SIG-M5 treated with dmso at 0.1 percent for 504 hours (cell line): Measurements from ENCODE around the gene MTFMT.

ENCODE experiments used
- DNase-seq: peaks from one replicate; lab custom pipeline; 2025; ENCODE audit not compliant: unreplicated experiment; lab: John Stamatoyannopoulos, UW

Gene MTFMT

GRCh38 chr15:64989416-64990167, 39.8 kb downstream of the MTFMT start, which contains the start of gene SPG21:
Gene SPG21 (minus strand): TSS chr15:64989914. CDS start chr15:64983569, 6,345 bp downstream.
- DNase-seq = peak; percentile 92

- DNase-seq = no peak
Observed at GRCh38 chr15:64987136-64987535, 42.3 kb downstream of the MTFMT start.

GRCh38 chr15:64985366-64986033, 43.9 kb downstream of the MTFMT start:
- peak; percentile 77 for DNase-seq

- no peak for DNase-seq
Observed at GRCh38 chr15:64982472-64982871, 47.0 kb downstream of the MTFMT start.

GRCh38 chr15:64981812-64982431, 47.5 kb downstream of the MTFMT start:
- DNase-seq = no peak

GRCh38 chr15:64979252-64979710, 50.2 kb downstream of the MTFMT start:
- no peak for DNase-seq

GRCh38 chr15:64975390-64975789, 54.0 kb downstream of the MTFMT start:
- DNase-seq = no peak

GRCh38 chr15:64970698-64971097, 58.7 kb downstream of the MTFMT start:
- no peak for DNase-seq

GRCh38 chr15:64969401-64969800, 60.0 kb downstream of the MTFMT start:
- no peak for DNase-seq

GRCh38 chr15:64961013-64961412, 68.4 kb downstream of the MTFMT start:
- DNase-seq = no peak

- no peak for DNase-seq
Observed at GRCh38 chr15:64960153-64960552, 69.3 kb downstream of the MTFMT start.

- DNase-seq = no peak
Observed at GRCh38 chr15:64959128-64959527, 70.3 kb downstream of the MTFMT start.

GRCh38 chr15:64954395-64954794, 75.0 kb downstream of the MTFMT start:
- DNase-seq = no peak

- no peak for DNase-seq
Observed at GRCh38 chr15:64951777-64952418, 77.5 kb downstream of the MTFMT start.
